OCI-LY1 (cell line): ENCODE data around the gene ASCL1.

Experiments
- EZH2 ChIP-seq: fragments of 200-600 bp; sonication (generic), shearing (Covaris generic); IDR thresholded peaks from 2 replicates; pipeline ENCODE4 v1.8.0; 2017; ENCODE audit warnings: borderline replicate concordance, mixed run types, mild to moderate bottlenecking, antibody characterized with exemption, low read length, moderate library complexity, mixed read lengths
- TF ChIP-seq, protein P1 (sequence below): fragments of 200-600 bp; sonication (generic), shearing (Covaris generic); IDR thresholded peaks from 2 replicates; pipeline ENCODE4 v1.5.1; 2017; ENCODE audit warnings: mild to moderate bottlenecking, antibody characterized with exemption, low read length, moderate library complexity, mixed read lengths

DNA sequence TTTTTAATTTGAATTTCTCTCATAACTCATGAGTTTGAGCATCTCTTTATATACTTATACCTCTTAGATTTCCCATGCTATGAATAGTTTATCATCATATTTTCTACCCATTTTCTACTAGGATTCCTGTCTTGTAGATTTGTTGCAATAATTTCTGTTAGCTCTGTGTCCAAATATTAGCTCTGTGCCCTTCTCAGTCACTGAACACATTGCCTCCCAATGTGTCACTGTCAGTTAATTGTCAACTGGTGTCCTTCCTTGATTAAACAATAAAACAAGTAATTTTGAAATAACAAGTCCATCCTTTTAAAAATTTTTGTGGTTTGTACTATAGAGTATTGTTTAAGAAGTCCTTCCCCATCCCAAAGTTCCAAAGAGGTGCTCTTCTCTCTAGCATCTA is 36.2 kb upstream of the ASCL1 start:
- no peak for TF ChIP-seq EZH2
- TF ChIP-seq, protein P1, sequence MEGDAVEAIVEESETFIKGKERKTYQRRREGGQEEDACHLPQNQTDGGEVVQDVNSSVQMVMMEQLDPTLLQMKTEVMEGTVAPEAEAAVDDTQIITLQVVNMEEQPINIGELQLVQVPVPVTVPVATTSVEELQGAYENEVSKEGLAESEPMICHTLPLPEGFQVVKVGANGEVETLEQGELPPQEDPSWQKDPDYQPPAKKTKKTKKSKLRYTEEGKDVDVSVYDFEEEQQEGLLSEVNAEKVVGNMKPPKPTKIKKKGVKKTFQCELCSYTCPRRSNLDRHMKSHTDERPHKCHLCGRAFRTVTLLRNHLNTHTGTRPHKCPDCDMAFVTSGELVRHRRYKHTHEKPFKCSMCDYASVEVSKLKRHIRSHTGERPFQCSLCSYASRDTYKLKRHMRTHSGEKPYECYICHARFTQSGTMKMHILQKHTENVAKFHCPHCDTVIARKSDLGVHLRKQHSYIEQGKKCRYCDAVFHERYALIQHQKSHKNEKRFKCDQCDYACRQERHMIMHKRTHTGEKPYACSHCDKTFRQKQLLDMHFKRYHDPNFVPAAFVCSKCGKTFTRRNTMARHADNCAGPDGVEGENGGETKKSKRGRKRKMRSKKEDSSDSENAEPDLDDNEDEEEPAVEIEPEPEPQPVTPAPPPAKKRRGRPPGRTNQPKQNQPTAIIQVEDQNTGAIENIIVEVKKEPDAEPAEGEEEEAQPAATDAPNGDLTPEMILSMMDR: no peak
